ENCODE results near the gene WNK2. TPM values are rescaled to one million over a fixed set of nuclear protein-coding genes. Genes with fewer than 3 reads are reported as not detected.
"Not testable (repeated sequence)": the region's sequence is repeated elsewhere in the genome, so short reads cannot be mapped to it uniquely, and the experiment has no call there.

The WNK2 gene
- total and polyA plus RNA-seq, 4 donors: 0.13 to 3.7 (median 2.9) TPM

DNA sequence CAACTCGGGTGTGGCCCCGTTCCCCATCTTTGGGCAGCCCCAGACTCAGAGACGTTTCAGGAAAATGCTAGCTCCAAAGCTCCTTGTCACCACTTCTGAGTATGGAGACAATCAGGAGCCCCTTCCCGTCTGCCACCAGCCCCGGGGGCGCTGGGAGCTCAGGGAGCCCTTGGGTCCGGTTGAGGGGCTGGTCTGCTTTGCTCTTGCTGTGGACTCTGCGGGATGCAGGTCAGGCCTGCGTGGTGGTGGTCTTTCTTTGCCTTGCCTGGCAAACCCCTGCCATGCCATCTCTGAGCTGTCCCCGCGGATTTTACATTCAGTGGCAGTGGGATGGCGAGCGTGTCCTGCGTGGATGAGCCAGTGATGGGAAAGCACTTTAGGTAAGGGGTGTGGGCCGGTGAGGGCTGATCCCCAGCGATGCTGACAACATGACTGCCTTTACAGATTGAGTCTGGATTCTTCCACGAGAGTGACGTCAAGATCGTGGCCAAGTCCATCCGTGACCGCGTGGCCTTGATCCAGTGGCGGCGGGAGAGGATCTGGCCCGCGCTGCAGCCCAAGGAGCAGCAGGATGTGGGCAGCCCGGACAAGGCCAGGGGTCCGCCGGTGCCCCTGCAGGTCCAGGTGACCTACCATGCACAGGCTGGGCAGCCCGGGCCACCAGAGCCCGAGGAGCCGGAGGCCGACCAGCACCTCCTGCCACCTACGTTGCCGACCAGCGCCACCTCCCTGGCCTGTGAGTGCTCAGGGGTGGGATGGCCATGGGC lies 63.3 kb downstream of the WNK2 start:
- ATAC-seq (ENCODE audit: low FRiP score): no peak
- Histone ChIP-seq H3K27ac (ENCODE audit: low read depth in 1 of 2, low read length in 2 of 2) (no peak overlapping the region), H3K9me3 (ENCODE audit: control insufficient read depth, low read length) (no peaks in the 10 kb centered on the region), H3K27me3 (ENCODE audit: control insufficient read depth in 1 of 2, insufficient read depth in 2 of 2, low read length in 1 of 2) (no peaks in the 10 kb centered on the region), H3K4me1 (ENCODE audit: control insufficient read depth in 1 of 2, insufficient read depth in 2 of 2, low read length in 2 of 2) (no peaks in the 10 kb centered on the region), H3K36me3 (ENCODE audit: control insufficient read depth in 1 of 2, insufficient read depth in 2 of 2, low read length in 1 of 2) (no peaks in the 10 kb centered on the region), H3K4me3 (ENCODE audit: low read length in 2 of 2) (no peak overlapping the region)
- 94 to 95% methylated on average over 36 of the region's 36 CpGs for WGBS, 2 donors
- intact Hi-C loops (cut with DNase I): no loop called here
- no peak for DNase-seq

DNA sequence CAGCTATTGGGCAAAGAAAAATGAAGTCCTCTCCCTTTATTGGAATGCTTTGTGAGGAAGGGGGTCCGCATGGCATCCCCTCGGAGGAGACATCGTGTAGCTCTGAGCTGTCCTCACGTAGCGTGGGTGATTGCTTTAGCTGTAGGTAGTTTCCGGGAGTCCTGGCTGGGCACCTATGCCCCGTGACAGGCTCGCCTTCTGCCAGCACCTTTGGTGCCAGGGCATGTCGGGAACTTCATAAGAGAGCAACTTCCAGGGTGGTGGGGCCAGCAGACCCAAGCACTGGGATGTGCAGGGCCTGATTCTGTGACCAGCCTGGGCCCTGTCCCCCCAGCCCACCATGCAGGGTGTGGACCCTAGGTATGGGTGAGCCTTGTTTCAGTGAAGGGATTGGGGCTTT lies 64.0 kb downstream of the WNK2 start:
- Histone ChIP-seq H3K27ac (ENCODE audit: low read depth in 1 of 2, low read length in 2 of 2) (no peak overlapping the region), H3K27me3 (ENCODE audit: control insufficient read depth in 1 of 2, insufficient read depth in 2 of 2, low read length in 1 of 2) (no peaks in the 10 kb centered on the region), H3K9me3 (ENCODE audit: control insufficient read depth, low read length) (no peaks in the 10 kb centered on the region), H3K4me1 (ENCODE audit: control insufficient read depth in 1 of 2, insufficient read depth in 2 of 2, low read length in 2 of 2) (no peaks in the 10 kb centered on the region), H3K4me3 (ENCODE audit: low read length in 2 of 2) (no peak overlapping the region), H3K36me3 (ENCODE audit: control insufficient read depth in 1 of 2, insufficient read depth in 2 of 2, low read length in 1 of 2) (no peaks in the 10 kb centered on the region)
- DNase-seq: no peak
- 85% methylated on average over 9 of the region's 9 CpGs for WGBS, 2 donors
- intact Hi-C loops (cut with DNase I): no loop called here
- no peak for ATAC-seq (ENCODE audit: low FRiP score)

DNA sequence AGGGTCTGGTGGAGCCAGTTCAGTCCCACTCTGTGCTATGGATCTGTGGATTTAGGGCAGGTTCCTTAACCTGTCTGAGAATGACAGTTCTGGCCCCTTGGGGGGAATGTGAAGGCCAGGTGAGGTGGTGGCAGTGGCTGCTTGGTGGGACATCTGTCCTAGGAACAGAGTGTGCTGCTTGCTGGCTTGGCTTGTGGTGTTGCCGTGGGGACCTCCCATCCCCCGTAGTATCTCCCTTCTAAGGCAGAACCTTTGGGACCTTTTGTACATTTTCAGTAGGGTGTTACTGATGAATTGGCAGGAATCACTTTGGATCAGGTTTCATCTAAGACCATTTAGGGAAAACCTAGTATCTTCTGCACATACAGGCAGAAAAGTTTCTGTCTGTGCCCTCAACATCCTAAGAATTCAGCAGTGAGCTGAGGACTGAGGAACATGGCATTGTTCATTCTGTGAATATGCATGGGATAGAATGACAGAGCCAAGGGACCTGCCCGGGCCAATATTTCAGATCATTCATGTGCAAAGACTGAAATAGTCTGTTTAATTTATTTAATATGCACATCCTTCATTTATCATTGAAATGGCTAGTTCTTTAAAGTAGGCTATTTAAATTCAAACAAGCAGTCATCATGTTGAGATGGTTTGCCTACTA lies 64.6 kb downstream of the WNK2 start:
- ATAC-seq (ENCODE audit: low FRiP score): no peak
- WGBS, 2 donors: 79 to 84% methylated on average over 3 of the region's 3 CpGs
- H3K27me3 ChIP-seq (ENCODE audit: control insufficient read depth in 1 of 2, insufficient read depth in 2 of 2, low read length in 1 of 2): no peaks in the 10 kb centered on the region
- no peaks in the 10 kb centered on the region for H3K36me3 ChIP-seq (ENCODE audit: control insufficient read depth in 1 of 2, insufficient read depth in 2 of 2, low read length in 1 of 2)
- H3K4me1 ChIP-seq (ENCODE audit: control insufficient read depth in 1 of 2, insufficient read depth in 2 of 2, low read length in 2 of 2): no peaks in the 10 kb centered on the region
- no peak overlapping the region for H3K4me3 ChIP-seq (ENCODE audit: low read length in 2 of 2)
- no peak for DNase-seq
- no peaks in the 10 kb centered on the region for H3K9me3 ChIP-seq (ENCODE audit: control insufficient read depth, low read length)
- H3K27ac ChIP-seq (ENCODE audit: low read depth in 1 of 2, low read length in 2 of 2): no peak overlapping the region
- intact Hi-C loops (cut with DNase I): no loop called here

DNA sequence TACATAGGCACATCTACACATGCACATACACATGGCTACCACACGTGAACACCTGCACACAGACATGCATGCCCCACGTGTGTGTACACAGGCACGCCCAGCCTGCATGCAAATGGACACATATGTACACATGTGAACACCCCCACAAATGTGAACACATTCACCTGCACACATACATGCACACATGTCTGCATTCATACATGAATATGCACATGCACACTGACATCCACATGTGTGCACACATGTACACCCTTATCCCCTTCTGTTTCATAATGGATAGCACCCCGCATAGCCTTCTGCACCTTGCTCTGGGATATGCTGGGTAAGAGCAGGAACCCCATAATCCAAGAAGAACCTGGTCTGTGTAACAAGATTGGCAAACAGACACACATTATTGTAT lies 66.2 kb downstream of the WNK2 start:
- Histone ChIP-seq H3K9me3 (ENCODE audit: control insufficient read depth, low read length) (no peaks in the 10 kb centered on the region), H3K4me3 (ENCODE audit: low read length in 2 of 2) (no peak overlapping the region), H3K36me3 (ENCODE audit: control insufficient read depth in 1 of 2, insufficient read depth in 2 of 2, low read length in 1 of 2) (no peaks in the 10 kb centered on the region), H3K27me3 (ENCODE audit: control insufficient read depth in 1 of 2, insufficient read depth in 2 of 2, low read length in 1 of 2) (no peaks in the 10 kb centered on the region), H3K4me1 (ENCODE audit: control insufficient read depth in 1 of 2, insufficient read depth in 2 of 2, low read length in 2 of 2) (no peaks in the 10 kb centered on the region), H3K27ac (ENCODE audit: low read depth in 1 of 2, low read length in 2 of 2) (no peak overlapping the region)
- ATAC-seq (ENCODE audit: low FRiP score) (no peak), DNase-seq (peak; percentile 14 to 33)
- intact Hi-C loops (cut with DNase I): no loop called here
- 94 to 96% methylated on average over 4 of the region's 4 CpGs for WGBS, 2 donors

DNA sequence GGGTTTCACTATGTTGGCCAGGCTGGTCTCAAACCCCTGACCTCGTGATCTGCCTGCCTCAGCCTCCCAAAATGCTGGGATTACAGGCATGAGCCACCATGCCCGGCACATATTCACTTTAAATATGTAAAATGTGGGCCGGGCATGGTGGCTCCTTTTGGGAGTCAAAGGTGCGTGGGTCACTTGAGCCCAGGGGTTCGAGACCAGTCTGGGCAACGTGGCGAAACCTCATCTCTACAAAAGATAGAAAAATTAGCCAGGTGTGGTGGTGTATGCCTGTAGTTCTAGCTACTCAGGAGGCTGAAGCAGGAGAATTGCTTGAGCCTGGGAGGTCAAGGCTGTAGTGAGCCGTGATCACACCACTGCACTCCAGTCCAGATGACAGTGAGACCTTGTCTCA lies 67.4 kb downstream of the WNK2 start:
- H3K27me3 ChIP-seq (ENCODE audit: control insufficient read depth in 1 of 2, insufficient read depth in 2 of 2, low read length in 1 of 2); H3K4me1 ChIP-seq (ENCODE audit: control insufficient read depth in 1 of 2, insufficient read depth in 2 of 2, low read length in 2 of 2); H3K4me3 ChIP-seq (ENCODE audit: low read length in 2 of 2); H3K36me3 ChIP-seq (ENCODE audit: control insufficient read depth in 1 of 2, insufficient read depth in 2 of 2, low read length in 1 of 2); H3K27ac ChIP-seq (ENCODE audit: low read depth in 1 of 2, low read length in 2 of 2); intact Hi-C loops (cut with DNase I); H3K9me3 ChIP-seq (ENCODE audit: control insufficient read depth, low read length); ATAC-seq (ENCODE audit: low FRiP score): not testable (repeated sequence)
- DNase-seq: peak; percentile 12 to 31
- 97 to 98% methylated on average over 8 of the region's 8 CpGs for WGBS, 2 donors

DNA sequence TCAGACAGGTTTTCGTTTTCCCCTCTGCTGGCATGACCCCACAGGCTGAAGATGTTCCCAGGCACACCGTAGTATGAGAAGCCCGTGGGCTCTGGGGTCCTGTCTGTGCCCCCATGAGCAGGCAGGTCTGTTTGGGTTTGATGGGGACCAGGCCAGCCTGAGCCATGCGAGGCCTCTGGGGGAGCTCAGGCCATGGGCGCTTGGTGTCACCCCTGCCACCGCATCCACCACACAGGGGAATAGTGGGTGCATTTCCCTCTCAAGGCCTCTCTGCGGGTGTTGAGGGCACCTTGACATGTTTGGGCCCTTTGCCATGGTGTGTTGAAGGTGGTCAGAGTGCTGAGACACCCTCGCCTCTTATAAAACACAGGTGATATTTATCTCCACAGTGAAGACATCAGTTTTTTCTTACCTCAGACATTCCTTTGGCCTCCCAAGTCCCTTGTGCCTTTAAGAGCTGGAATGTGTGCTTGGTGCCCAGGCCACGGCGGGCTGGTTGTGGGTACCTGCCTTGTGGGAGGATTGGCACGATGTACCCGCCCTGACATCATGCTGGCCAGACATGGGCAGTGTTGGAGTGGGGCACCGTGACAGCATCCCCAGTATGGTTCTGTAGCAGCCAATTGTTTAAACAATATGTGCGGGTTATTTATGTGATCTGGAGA lies 68.3 kb downstream of the WNK2 start:
- DNase-seq: peak; percentile 12 to 65
- Histone ChIP-seq H3K9me3 (ENCODE audit: control insufficient read depth, low read length) (no peaks in the 10 kb centered on the region), H3K27me3 (ENCODE audit: control insufficient read depth in 1 of 2, insufficient read depth in 2 of 2, low read length in 1 of 2) (no peaks in the 10 kb centered on the region), H3K36me3 (ENCODE audit: control insufficient read depth in 1 of 2, insufficient read depth in 2 of 2, low read length in 1 of 2) (no peaks in the 10 kb centered on the region), H3K4me1 (ENCODE audit: control insufficient read depth in 1 of 2, insufficient read depth in 2 of 2, low read length in 2 of 2) (no peaks in the 10 kb centered on the region), H3K4me3 (ENCODE audit: low read length in 2 of 2) (no peak overlapping the region), H3K27ac (ENCODE audit: low read depth in 1 of 2, low read length in 2 of 2) (no peak overlapping the region)
- intact Hi-C loops (cut with DNase I): no loop called here
- WGBS, 2 donors: 76 to 85% methylated on average over 14 of the region's 14 CpGs
- ATAC-seq (ENCODE audit: low FRiP score): no peak

DNA sequence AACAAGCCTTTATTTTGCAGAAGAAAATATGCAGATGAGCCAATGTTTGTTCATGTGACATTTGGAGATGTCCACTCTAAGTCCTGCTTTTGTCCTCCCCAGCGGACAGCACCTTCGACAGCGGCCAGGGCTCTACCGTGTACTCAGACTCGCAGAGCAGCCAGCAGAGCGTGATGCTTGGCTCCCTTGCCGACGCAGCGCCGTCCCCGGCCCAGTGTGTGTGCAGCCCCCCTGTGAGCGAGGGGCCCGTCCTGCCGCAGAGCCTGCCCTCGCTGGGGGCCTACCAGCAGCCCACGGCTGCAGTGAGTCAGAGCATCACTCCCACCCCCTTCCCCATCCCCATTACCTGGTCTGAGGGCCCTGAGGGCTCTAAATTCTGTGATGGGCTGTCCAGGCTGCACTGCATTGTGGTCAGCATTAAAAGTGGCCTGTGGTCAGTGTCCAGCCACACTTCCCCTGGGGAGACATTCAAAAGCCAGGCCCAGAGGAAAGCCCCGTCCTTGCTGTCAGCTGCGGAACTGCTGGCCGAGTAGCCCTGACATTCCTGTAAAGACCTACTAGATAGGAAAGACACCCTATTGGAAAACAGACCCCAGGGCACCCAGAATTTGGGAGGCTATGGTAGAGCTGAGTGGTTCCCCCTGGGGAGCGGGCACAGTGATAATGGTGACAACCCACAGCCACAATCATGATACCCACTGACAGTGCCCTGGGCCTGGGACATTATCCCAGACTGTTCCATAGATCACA lies 69.0 kb downstream of the WNK2 start:
- intact Hi-C loops (cut with DNase I): no loop called here
- 87 to 90% methylated on average over 20 of the region's 20 CpGs for WGBS, 2 donors

DNA sequence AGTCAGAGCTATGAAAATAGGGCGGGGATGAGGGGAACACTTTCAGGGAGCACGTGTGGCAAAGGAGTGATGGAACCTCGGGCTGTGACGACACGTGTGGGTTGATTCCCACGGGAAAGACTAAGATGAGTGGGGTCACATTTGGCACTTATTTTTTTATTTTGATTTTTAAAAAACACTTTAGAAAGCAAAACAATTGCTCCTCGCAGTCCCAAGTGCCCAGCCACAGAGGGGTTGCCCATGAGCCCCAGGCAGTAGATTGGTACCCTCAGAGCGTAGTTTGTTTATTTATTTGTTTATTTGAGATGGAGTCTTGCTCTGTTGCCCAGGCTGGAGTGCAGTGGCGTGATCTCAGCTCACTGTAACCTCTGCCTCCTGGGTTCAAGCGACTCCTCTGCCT lies 69.7 kb downstream of the WNK2 start:
- Histone ChIP-seq H3K27me3 (ENCODE audit: control insufficient read depth in 1 of 2, insufficient read depth in 2 of 2, low read length in 1 of 2) (no peaks in the 10 kb centered on the region), H3K4me1 (ENCODE audit: control insufficient read depth in 1 of 2, insufficient read depth in 2 of 2, low read length in 2 of 2) (no peaks in the 10 kb centered on the region), H3K4me3 (ENCODE audit: low read length in 2 of 2) (no peak overlapping the region), H3K36me3 (ENCODE audit: control insufficient read depth in 1 of 2, insufficient read depth in 2 of 2, low read length in 1 of 2) (no peaks in the 10 kb centered on the region), H3K9me3 (ENCODE audit: control insufficient read depth, low read length) (no peaks in the 10 kb centered on the region), H3K27ac (ENCODE audit: low read depth in 1 of 2, low read length in 2 of 2) (no peak overlapping the region)
- WGBS, 2 donors: 93 to 94% methylated on average over 10 of the region's 10 CpGs
- ATAC-seq (ENCODE audit: low FRiP score) (no peak), DNase-seq (peak in 1 of 2 donors; percentile 12)
- intact Hi-C loops (cut with DNase I): no loop called here

More for the DNA sequence above, 69.0 kb downstream of the WNK2 start:
- Histone ChIP-seq H3K4me1 (ENCODE audit: control insufficient read depth in 1 of 2, insufficient read depth in 2 of 2, low read length in 2 of 2) (no peaks in the 10 kb centered on the region), H3K27ac (ENCODE audit: low read depth in 1 of 2, low read length in 2 of 2) (no peak overlapping the region), H3K27me3 (ENCODE audit: control insufficient read depth in 1 of 2, insufficient read depth in 2 of 2, low read length in 1 of 2) (no peaks in the 10 kb centered on the region), H3K36me3 (ENCODE audit: control insufficient read depth in 1 of 2, insufficient read depth in 2 of 2, low read length in 1 of 2) (no peaks in the 10 kb centered on the region), H3K4me3 (ENCODE audit: low read length in 2 of 2) (no peak overlapping the region), H3K9me3 (ENCODE audit: control insufficient read depth, low read length) (no peaks in the 10 kb centered on the region)
- DNase-seq: peak; percentile 25 to 68
- no peak for ATAC-seq (ENCODE audit: low FRiP score)
